GM12872 (cell line): ENCODE data around the gene DDO.

Experiments used
- CTCF ChIP-seq: IDR thresholded peaks from 3 replicates; pipeline ENCODE4 v1.5.1; 2011; ENCODE audit warnings: low read depth, mild to moderate bottlenecking, low read length, moderate library complexity; ENCODE audit not compliant: insufficient read depth

The DDO gene

GRCh38 chr6:110358553-110359160, 56.7 kb downstream of the DDO start:
- TF ChIP-seq CTCF: no peak

- TF ChIP-seq CTCF: no peak
Measured at GRCh38 chr6:110357664-110358552, 57.5 kb downstream of the DDO start, which contains the start of gene METTL24. Gene METTL24 (minus strand): TSS chr6:110358349. CDS start chr6:110358272, 77 bp downstream.

GRCh38 chr6:110357298-110357663, 58.1 kb downstream of the DDO start:
- no peak for TF ChIP-seq CTCF

- no peak for TF ChIP-seq CTCF
Measured at GRCh38 chr6:110356778-110357177, 58.6 kb downstream of the DDO start.

- TF ChIP-seq CTCF: no peak
Measured at GRCh38 chr6:110355727-110356126, 59.6 kb downstream of the DDO start.

- no peak for TF ChIP-seq CTCF
Measured at GRCh38 chr6:110355022-110355421, 60.4 kb downstream of the DDO start.

GRCh38 chr6:110354153-110354552, 61.2 kb downstream of the DDO start:
- no peak for TF ChIP-seq CTCF
